A172 (cell line): ENCODE results near the gene CDHR1. TPM values are rescaled to one million over a fixed set of nuclear protein-coding genes. Genes with fewer than 3 reads are reported as not detected.
"Not testable (repeated sequence)": the region's sequence is repeated elsewhere in the genome, so short reads cannot be mapped to it uniquely, and the experiment has no call there.

Experiments used
- DNase-seq: peaks from one replicate; pipeline ENCODE4 v3.0.0-alpha.2; 2015; ENCODE audit warnings: low spot score
- total RNA-seq: library from RNA; depleted of rRNA; stranded (reverse); fragments of >200 nt; shearing (Covaris generic); gene quantifications from 2 replicates; pipeline ENCODE4 v1.2.3, GENCODE V29; 2014; rRNA removed

Gene CDHR1
- not detected in 2 replicates for total RNA-seq

- no peak for DNase-seq
Measured at GRCh38 chr10:84194424-84195043, at the start of gene CDHR1. Gene CDHR1, plus strand, starts transcription at chr10:84194537. Its CDS starts 224 bp downstream, at chr10:84194761.

GRCh38 chr10:84147347-84147746 lies 47.0 kb upstream of the CDHR1 start:
- DNase-seq = no peak

GRCh38 chr10:84148006-84148597 lies 46.2 kb upstream of the CDHR1 start:
- DNase-seq = peak; percentile 22

- DNase-seq = no peak
Measured at GRCh38 chr10:84149854-84150253, 44.5 kb upstream of the CDHR1 start.

- DNase-seq = no peak
Measured at GRCh38 chr10:84152769-84153168, 41.6 kb upstream of the CDHR1 start.

- no peak for DNase-seq
Measured at GRCh38 chr10:84155521-84155920, 38.8 kb upstream of the CDHR1 start.

GRCh38 chr10:84156009-84156408 lies 38.3 kb upstream of the CDHR1 start:
- DNase-seq = no peak

- DNase-seq = peak; percentile 42
Measured at GRCh38 chr10:84156768-84157167, 37.6 kb upstream of the CDHR1 start.

- no peak for DNase-seq
Measured at GRCh38 chr10:84158061-84158460, 36.3 kb upstream of the CDHR1 start.

GRCh38 chr10:84158550-84158949 lies 35.8 kb upstream of the CDHR1 start:
- no peak for DNase-seq

GRCh38 chr10:84159076-84159685 lies 35.2 kb upstream of the CDHR1 start:
- no peak for DNase-seq

- DNase-seq = no peak
Measured at GRCh38 chr10:84160663-84161362, 33.5 kb upstream of the CDHR1 start.

- DNase-seq = no peak
Measured at GRCh38 chr10:84163996-84164395, 30.3 kb upstream of the CDHR1 start.

- DNase-seq = no peak
Measured at GRCh38 chr10:84164442-84164841, 29.9 kb upstream of the CDHR1 start.

- DNase-seq = no peak
Measured at GRCh38 chr10:84166620-84167288, 27.6 kb upstream of the CDHR1 start.

GRCh38 chr10:84167289-84167653 lies 27.1 kb upstream of the CDHR1 start:
- DNase-seq = not testable (repeated sequence)

- DNase-seq = not testable (repeated sequence)
Measured at GRCh38 chr10:84168382-84168781, 26.0 kb upstream of the CDHR1 start.

GRCh38 chr10:84171237-84171636 lies 23.1 kb upstream of the CDHR1 start:
- DNase-seq = not testable (repeated sequence)

GRCh38 chr10:84171700-84172466 lies 22.5 kb upstream of the CDHR1 start:
- not testable (repeated sequence) for DNase-seq

GRCh38 chr10:84172467-84173356 lies 21.6 kb upstream of the CDHR1 start:
- DNase-seq = no peak
